Glutamatergic neuron (in vitro differentiated cells): Measurements from ENCODE around the gene PKN2. TPM values are rescaled to one million over a fixed set of nuclear protein-coding genes. Genes with fewer than 3 reads are reported as not detected.

Experiments
- DNase-seq: peaks from one replicate; pipeline ENCODE4 v3.0.0; 2022
- H3K27ac Mint-ChIP-seq: one replicate; pipeline ENCODE4 v1.8.0; 2020; ENCODE audit warnings: mild to moderate bottlenecking, mixed read lengths, inconsistent platforms; ENCODE audit not compliant: unreplicated experiment
- H3K27me3 Mint-ChIP-seq: one replicate; pipeline ENCODE4 v1.8.0; 2020; ENCODE audit warnings: mild to moderate bottlenecking, moderate library complexity, mixed read lengths, inconsistent platforms; ENCODE audit not compliant: unreplicated experiment
- H3K36me3 Mint-ChIP-seq: one replicate; pipeline ENCODE4 v1.8.0; 2020; ENCODE audit warnings: mild to moderate bottlenecking, mixed read lengths, inconsistent platforms; ENCODE audit not compliant: unreplicated experiment
- H3K4me1 Mint-ChIP-seq: one replicate; pipeline ENCODE4 v1.8.0; 2020; ENCODE audit warnings: mild to moderate bottlenecking, low read depth, mixed read lengths, inconsistent platforms; ENCODE audit not compliant: unreplicated experiment
- H3K4me3 Mint-ChIP-seq: one replicate; pipeline ENCODE4 v1.8.0; 2020; ENCODE audit warnings: mild to moderate bottlenecking, mixed read lengths, inconsistent platforms; ENCODE audit not compliant: unreplicated experiment
- H3K9me3 Mint-ChIP-seq: one replicate; pipeline ENCODE4 v1.8.0; 2020; ENCODE audit warnings: mild to moderate bottlenecking, moderate library complexity, mixed read lengths, inconsistent platforms; ENCODE audit not compliant: unreplicated experiment
- CTCF ChIP-seq: fragments of 200-600 bp; sonication (generic); IDR thresholded peaks from one replicate; pipeline ENCODE4 v1.5.0; 2021; ENCODE audit not compliant: partially characterized antibody, unreplicated experiment
- total RNA-seq: library from RNA; stranded (reverse); fragmentation: NEBNext Ultra II Directional; extraction: Animal tissue kit (Norgen Biotek cat#: 25700); gene quantifications from one replicate; pipeline ENCODE4 v1.2.1, GENCODE V29; 2021; ENCODE audit not compliant: unreplicated experiment

The PKN2 gene
- total RNA-seq, 1 donor from 2014 or later = 39.1 TPM

GRCh38 chr1:88768187-88768586 is 84.1 kb downstream of the PKN2 start:
- no peaks in the 10 kb centered on the region for H3K4me1 Mint-ChIP-seq
- H3K36me3 Mint-ChIP-seq = no peaks in the 10 kb centered on the region
- H3K9me3 Mint-ChIP-seq = no peaks in the 10 kb centered on the region
- H3K27ac Mint-ChIP-seq = no peak overlapping the region
- H3K27me3 Mint-ChIP-seq = no peaks in the 10 kb centered on the region
- no peak for DNase-seq
- H3K4me3 Mint-ChIP-seq = no peak overlapping the region
- no peak for TF ChIP-seq CTCF

- Mint-ChIP-seq H3K27ac (no peak overlapping the region), H3K36me3 (no peaks in the 10 kb centered on the region)
These were observed 84.7 kb downstream of the PKN2 start for GRCh38 chr1:88768816-88769215.

GRCh38 chr1:88773540-88774150 is 89.6 kb downstream of the PKN2 start:
- no peaks in the 10 kb centered on the region for H3K27me3 Mint-ChIP-seq
- H3K27ac Mint-ChIP-seq = no peak overlapping the region
- no peak for TF ChIP-seq CTCF
- H3K4me3 Mint-ChIP-seq = no peak overlapping the region
- DNase-seq = no peak
- peaks cover 2% of the 10 kb centered on the region for H3K9me3 Mint-ChIP-seq
- H3K36me3 Mint-ChIP-seq = peaks cover 5% of the 10 kb centered on the region
- no peaks in the 10 kb centered on the region for H3K4me1 Mint-ChIP-seq

More at GRCh38 chr1:88768816-88769215, 84.7 kb downstream of the PKN2 start:
- Mint-ChIP-seq H3K27me3 (no peaks in the 10 kb centered on the region), H3K9me3 (no peaks in the 10 kb centered on the region), H3K4me3 (no peak overlapping the region), H3K4me1 (no peaks in the 10 kb centered on the region)
- no peak for TF ChIP-seq CTCF
- no peak for DNase-seq

GRCh38 chr1:88774151-88774556 is 90.1 kb downstream of the PKN2 start:
- Mint-ChIP-seq H3K4me1 (no peaks in the 10 kb centered on the region), H3K4me3 (no peak overlapping the region), H3K36me3 (peaks cover 5% of the 10 kb centered on the region), H3K9me3 (peaks cover 2% of the 10 kb centered on the region), H3K27ac (no peak overlapping the region), H3K27me3 (no peaks in the 10 kb centered on the region)
- TF ChIP-seq CTCF = no peak
- DNase-seq = no peak

GRCh38 chr1:88777604-88778149 is 93.6 kb downstream of the PKN2 start:
- H3K9me3 Mint-ChIP-seq = peaks cover 2% of the 10 kb centered on the region

More at GRCh38 chr1:88777604-88778149, 93.6 kb downstream of the PKN2 start:
- peaks cover 5% of the 10 kb centered on the region for H3K36me3 Mint-ChIP-seq
- TF ChIP-seq CTCF = no peak
- no peak for DNase-seq
- no peak overlapping the region for H3K27ac Mint-ChIP-seq
- H3K4me3 Mint-ChIP-seq = no peak overlapping the region
- H3K27me3 Mint-ChIP-seq = no peaks in the 10 kb centered on the region
- H3K4me1 Mint-ChIP-seq = no peaks in the 10 kb centered on the region
